Stimulated activated CD8-positive, alpha-beta memory T cell treated with anti-CD3 and anti-CD28 coated beads, Interleukin-7, amount 100 ng/mL, for 4 hours (primary cell): ENCODE data around the gene CENATAC.
"Not testable (repeated sequence)": the region's sequence is repeated elsewhere in the genome, so short reads cannot be mapped to it uniquely, and the experiment has no call there.

Experiments used
- DNase-seq, 2 donors: peaks; one replicate each; pipeline ENCODE4 v3.0.0-alpha.2; 2020; ENCODE audit warnings: low read depth in 2 of 2

CENATAC gene

DNA sequence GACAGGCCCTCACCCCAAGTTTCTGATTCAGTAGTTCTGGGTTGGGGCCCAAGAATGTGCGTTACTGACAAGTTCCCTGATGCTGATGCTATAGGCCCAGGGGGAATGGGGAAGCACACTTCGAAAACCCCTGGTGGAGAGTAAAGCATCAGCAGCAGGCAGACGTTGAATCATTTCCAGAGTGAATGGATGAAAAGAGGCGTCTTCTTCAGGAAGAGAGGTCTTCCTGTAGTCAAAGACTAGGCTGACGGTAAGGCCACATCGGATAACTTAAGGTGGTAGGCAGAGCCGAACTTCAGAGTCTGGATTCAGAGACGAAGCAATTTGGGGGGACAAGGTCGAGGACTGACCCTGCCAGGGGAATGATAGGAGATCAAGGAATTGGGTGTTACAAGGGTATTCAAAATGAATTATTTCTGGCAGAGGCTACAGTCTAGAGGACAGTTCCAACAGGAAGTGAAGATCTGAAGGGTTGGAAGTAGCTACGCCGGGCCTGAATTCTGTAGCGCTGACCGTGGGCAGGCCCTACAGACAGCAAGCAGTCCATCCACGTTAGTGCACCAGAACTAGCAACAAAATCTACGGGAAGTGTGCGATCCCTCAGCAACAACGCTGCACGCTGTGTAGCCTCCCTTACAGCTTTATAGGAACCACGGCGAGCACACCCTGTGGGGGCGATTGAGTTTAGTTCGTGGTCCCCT lies 862 bp upstream of the CENATAC start:
- no peak for DNase-seq

DNA sequence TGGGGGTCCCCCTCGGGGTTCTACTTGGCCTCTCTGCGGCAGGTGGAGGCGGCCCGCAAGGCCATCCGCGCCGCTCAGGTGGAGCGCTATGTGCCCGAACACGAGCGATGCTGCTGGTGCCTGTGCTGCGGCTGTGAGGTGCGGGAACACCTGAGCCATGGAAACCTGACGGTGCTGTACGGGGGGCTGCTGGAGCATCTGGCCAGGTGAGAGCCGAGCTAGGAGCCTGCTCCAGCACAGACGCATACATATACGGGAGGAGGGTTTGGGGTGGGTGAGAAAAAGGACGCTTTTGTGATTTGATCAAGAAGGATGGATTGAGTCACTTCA lies 415 bp downstream of the CENATAC start:
- DNase-seq, result no peak

DNA sequence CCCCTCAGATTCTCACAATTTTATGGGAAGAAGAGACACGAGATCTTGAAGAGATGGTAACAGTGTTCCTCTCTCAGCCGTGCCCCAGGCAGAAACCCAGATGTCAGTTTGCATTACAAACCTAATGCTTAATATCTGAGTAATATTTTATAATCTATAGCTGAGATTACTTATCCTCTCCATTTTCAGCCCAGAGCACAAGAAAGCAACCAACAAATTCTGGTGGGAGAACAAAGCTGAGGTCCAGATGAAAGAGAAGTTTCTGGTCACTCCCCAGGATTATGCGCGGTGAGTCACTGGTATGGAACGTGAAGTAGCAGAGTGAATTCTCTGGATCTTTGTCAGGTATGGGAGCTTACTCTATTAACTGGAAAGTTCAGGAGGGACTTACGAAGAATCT lies 884 bp downstream of the CENATAC start:
- DNase-seq, result no peak

DNA sequence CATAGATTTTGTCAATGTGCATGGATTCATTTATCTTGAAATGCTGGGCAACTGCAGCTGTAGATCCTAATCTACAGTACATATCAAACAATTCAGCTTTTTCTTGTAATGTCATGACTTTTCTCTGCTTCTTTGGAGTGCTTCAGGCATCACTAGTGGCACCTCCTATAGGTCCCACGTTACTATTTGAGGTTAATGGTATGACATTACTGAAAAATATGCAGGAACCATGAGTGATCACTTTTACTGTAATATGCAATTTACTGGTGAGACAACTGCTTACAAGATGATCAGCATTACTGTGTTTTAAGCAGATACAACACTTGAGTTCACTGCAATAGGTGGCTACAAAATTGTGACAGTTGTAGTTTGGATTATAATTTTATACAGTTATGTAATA lies 3.0 kb downstream of the CENATAC start:
- DNase-seq, result no peak

DNA sequence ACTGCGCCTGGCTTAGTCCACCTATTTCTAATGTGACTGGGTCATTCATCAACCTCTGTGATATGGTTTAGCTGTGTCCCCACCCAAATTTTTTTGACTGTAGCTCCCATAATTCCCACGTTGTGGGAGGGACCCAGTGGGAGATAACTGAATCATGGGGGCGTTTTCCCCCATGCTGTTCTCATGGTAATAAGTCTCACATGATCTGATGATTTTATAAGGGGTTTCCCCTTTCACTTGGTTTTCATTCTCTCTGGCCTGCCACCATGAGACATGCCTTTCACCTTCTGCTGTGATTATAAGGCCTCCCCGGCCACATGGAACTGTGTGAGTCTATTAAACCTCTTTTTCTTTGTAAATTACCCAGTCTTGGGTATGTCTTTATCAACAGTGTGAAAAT lies 8.7 kb downstream of the CENATAC start:
- DNase-seq, result no peak

DNA sequence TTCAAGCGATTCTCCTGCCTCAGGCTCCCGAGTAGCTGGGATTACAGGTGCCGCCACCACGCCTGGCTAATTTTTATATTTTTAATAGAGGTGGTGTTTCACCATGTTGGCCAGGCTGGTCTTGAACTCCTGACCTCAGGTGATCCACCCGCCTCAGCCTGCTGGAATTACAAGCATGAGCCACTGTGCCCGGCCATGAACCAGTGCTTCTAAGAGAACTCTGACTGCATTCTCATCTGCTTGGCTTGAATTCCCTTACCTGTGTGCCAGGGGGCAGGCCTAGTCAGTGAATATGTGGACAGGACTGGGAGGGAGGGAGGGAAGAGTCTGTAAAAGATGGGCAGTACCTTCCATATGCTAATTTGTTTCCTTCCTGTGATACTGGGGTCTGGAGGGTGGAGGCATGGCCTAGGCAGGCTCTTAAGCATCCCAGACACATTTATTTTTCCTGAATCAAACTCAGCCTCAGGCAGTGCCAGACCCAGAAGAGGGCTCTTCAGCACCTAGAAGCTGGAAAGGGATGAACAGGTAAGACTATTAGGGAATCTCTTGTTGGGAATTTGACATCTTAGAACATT lies 13.6 kb downstream of the CENATAC start:
- DNase-seq, result no peak

DNA sequence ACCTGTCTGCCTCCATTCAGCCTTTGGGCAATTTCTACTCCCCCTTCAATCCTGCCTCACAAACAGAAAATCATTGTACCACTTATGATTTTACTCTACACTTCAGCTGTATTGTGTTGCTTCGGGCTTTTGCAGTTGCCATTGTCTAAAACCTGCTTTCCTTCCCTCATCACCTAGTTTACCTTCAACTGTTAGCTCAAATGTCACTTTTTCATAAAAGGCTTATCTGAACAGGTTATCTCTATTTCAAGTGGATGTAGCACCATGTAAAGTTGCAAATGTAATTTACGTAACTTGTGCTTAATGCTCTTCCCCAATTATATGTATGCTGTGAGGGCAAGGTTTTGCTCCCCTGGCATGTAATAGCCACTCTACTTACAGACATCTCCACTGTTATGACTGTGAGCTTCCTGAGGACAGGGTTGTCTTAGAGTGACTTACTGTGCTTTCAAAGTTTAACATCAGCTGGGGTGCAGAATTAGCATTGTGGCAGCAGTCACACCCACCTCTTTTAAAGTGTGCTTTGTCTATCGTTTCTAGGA lies 14.8 kb downstream of the CENATAC start:
- DNase-seq, result no peak

DNA sequence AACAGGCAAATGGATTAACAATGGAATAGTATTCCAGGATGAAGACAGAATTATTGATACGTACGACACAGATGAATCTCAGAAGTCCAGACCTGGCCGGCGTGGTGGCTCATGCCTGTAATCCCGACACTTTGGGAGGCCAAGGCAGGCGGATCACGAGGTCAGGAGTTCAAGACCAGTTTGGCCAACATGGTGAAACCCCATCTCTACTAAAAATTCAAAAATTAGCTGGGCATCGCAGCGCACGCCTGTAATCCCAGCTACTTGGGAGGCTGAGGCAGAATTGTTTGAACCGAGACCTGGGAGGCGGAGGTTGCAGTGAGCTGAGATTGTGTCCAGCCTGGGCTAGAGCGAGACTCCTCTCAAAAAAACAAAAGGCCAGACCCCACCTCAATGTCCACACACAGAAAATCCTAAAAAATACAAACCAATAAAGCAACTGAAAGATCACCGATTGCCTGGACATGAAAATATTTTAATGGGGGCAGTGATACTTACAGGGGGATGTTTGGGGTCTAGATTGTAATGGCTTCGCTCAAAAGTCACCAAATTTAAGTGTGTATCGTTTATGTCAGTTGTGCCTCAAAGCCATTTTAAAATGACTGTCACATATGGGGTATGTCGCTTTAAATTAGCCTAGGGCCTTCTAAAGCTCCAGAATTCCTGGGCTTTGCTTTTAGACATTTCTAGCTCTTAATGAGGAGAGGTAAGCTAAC lies 16.4 kb downstream of the CENATAC start:
- DNase-seq, result no peak

DNA sequence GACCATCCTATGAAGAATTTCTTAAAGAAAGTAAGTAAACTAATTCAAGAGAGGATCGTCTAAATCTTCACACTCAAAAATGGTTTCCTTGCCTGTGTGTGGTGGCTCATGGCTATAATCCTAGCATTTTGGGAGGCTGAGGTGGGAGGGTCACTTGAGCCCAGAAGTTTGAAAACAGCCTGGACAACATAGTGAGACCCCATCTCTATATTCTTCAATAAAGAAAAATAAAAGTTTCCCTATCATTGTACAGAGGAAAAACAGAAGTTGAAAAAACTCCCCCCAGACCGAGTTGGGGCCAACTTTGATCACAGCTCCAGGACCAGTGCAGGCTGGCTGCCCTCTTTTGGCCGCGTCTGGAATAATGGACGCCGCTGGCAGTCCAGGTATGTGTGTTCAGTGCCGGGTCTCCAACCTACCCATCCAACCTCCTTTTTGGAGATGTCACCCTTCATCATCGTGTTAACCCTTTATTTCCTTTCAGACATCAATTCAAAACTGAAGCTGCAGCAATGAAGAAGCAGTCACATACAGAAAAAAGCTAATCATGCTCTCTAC lies 17.2 kb downstream of the CENATAC start:
- DNase-seq, result no peak

DNA sequence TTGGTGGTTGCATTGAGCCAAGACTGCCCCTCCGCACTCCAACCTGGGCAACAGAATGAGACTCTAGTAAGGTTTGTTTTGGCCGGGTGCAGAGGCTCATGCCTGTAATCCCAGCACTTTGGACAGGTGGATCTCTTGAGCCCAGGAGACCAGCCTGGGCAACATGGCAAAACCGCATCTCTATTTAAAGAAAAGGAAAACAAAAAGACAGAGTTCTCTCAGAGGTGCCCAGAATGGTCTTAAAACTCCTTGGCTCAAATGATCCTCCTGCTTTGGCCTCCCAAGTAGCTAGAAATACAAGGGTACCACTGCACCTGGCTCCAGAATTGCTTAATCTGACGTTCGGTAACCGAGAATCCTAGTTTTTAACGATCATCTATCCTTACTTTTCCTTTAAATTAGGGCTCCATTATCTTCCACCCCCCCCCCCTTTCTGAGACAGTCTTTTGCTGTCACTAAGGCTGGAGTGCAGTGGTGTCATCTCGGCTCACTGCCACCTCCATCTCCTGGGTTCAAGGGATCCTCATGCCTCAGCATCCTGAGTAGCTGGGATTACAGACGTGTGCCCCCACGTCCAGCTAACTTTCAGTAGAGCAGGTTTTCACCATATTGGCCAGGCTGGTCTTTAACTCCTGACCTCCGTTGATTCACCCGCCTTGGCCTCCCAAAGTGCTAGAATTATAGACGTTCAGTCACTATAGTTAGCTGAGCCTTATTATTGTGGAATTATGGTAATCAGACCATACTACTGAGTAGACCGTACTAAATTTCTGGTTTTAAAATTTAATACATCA lies 18.5 kb downstream of the CENATAC start:
- no peak for DNase-seq

DNA sequence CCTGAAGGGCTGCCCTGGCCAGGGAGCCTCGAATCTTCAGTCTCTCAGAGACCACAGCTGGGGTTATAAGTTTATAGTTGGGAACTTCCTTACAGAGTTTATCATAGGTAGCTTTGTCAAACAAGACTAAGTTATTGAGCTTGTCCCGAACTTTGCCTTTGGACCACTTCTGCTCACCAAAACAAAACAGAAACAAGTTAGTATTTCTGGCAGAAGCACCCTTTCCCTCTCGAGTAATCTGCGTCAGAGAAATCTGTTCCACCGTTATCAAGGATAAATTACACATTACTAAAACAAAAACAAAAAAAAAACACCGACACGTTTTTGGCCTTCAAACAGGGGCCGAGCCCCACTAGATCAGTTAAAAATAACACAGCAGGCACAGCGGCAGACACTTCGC lies 19.4 kb downstream of the CENATAC start:
- DNase-seq, result not testable (repeated sequence)

DNA sequence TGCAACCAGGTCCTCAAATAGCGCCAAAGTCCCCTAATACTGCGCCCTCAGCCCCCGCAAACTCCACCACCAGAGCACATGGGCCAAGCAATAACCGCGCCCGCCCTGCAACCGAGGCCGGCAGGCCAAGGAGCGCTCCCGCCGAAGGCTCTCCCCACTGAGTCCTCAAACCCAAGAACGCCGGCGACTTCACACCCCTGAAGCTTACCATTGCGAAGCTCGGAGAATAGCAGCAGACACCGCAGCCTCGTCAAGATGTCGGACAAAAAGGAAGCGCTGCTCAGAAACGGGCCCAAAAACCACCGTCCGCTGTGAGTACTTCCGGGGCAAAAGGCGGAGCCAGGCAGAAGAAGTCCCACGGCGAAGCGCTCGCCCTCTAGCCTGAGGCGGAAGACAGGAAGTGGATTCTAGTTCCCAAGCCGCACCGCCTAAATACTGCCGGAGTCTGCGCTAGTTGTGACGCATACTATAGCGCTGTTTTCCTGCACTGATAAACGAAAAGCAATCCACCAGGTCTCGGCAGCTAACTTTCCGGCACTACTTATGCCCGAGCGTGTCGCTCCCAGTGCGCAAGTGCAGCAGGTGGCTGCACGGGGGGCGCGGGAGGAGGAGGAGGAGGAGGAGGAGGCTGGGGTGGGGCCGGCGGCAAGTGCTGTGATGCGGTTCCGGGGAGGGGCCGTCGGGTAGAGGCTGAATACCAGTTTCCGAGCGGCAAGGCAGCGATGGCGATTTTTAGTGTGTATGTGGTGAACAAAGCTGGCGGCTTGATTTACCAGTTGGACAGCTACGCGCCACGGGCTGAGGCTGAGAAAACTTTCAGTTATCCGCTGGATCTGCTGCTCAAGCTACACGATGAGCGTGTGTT lies 20.4 kb downstream of the CENATAC start, which contains the start of the genes RPS25 and TRAPPC4:
TSS of gene RPS25 (minus strand) at position 270 of the 865 bp plus-strand sequence. CDS start at position 211, 59 bp downstream.
TSS of gene TRAPPC4 (plus strand) at position 693 of the 865 bp plus-strand sequence. CDS start at position 723, 30 bp downstream.
- peak; percentile 91 to 92 for DNase-seq

DNA sequence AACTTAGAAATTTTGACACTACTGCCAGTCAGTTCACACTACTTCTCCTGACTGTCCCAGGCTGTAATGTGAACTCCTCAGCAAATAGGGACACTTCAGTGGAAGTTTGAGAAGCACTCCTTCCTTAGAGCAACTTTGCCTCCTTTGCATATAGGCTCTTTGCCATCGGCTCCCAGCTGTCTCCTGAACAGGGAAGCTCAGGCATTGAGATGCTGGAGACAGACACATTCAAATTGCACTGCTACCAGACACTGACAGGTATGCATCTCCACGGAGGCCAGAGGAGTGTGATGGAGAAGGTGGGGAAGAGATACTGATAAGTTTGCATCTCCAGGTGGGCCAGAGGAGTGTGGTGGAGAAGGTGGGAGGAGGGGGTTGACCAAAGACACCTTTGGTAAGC lies 22.1 kb downstream of the CENATAC start:
- DNase-seq, result no peak

DNA sequence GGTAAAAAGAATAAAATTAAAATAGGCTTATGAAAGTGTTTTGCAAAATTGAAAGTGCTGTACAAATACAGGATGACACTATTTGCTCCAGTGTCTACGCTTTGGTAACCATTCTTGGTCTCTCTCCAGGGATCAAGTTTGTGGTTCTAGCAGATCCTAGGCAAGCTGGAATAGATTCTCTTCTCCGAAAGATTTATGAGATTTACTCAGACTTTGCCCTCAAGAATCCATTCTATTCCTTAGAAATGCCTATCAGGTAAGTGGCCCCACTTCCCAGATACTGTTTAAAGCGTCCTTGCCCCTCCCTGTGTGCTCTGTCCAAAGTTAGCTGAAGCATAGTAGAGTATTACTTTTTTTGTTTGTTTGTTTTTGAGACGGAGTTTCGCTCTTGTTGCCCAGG lies 23.7 kb downstream of the CENATAC start:
- DNase-seq, result no peak

DNA sequence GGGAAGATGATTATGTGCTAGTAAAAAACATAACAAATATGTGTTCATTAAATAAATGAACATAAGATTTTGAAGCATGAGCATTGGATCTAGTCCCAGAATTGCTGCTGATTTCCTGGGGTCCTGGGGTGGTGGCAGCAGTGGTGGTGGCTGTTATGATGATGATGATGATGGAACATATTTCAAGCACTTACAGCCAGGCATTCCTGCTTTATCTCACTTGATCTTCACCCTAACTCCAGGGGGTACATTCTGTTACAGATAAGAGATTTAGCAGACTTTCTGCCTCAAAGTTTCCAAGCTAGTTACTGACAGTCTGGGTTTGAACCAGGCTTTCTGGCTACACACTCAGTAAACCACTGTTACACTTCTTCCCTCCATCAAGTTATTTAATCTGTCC lies 25.8 kb downstream of the CENATAC start:
- DNase-seq, result no peak

DNA sequence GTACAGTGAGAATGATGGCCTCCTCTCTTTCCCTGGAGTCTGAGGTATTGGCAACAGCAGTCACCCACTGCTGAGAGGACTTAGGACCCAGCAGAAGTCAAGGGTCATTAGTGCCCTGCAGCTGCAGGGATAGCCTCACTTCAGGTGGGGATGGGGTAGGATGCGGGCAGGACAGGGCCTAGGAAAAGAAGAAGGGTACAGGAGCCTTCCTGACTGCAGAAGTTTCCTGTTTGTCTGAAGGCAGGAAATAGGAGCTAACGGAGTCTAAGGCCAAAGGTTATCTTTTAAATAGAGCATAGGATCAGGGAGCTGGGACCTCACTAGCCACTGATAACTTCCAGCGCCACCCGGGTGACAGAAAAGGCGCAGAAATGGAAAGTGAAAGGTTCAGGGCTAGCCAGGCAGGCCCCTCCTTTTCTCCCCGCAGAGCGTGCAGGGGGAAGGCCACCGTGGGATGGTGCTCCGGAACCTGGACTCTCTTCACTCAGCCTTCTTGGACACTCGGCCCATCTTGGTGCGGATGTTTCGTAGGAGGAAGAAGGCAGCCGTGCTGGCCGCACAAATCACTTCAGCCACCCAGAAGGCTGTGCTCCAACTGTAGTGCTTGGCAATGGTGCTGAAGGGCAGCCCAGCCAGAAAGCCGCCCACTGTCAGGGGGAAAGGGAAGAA lies 26.6 kb downstream of the CENATAC start:
- no peak for DNase-seq

DNA sequence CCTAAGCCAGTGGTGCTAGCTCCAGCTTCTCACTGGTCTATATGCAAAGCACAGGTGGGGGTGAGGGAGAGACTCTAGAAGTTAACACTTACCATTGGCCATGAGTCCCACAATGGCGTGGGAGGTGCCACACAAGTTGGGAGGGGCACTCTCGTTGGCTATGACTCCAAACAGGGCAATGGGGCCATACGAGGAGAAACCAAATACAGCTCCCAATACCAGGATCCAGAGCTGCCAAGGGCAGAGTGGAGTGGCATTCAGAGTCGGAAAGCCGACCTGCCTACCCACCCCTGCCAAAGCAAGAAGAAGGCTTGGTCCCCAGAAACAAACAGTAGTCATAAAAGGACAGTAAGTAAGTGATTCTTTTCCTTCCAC lies 27.1 kb downstream of the CENATAC start:
- no peak for DNase-seq

DNA sequence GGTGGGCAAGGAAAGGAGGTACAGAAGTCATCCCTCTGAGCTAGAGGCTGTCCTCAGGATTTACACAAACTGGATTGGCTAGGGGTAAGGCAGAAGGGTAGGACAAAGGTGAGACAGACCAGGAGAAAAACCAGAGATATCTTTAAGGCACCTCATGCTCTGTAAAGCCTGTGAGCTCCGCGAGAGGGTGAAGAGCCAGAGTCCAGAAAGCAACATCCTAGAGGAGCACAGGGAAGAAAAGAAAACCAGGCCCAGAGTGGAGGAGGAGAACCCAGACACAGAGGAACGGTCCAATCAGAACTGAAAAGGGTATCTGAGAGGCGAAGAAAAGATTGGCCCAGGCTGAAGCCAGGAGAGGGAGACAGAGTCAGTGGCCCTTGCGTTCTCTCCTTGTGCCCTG lies 27.6 kb downstream of the CENATAC start:
- no peak for DNase-seq

DNA sequence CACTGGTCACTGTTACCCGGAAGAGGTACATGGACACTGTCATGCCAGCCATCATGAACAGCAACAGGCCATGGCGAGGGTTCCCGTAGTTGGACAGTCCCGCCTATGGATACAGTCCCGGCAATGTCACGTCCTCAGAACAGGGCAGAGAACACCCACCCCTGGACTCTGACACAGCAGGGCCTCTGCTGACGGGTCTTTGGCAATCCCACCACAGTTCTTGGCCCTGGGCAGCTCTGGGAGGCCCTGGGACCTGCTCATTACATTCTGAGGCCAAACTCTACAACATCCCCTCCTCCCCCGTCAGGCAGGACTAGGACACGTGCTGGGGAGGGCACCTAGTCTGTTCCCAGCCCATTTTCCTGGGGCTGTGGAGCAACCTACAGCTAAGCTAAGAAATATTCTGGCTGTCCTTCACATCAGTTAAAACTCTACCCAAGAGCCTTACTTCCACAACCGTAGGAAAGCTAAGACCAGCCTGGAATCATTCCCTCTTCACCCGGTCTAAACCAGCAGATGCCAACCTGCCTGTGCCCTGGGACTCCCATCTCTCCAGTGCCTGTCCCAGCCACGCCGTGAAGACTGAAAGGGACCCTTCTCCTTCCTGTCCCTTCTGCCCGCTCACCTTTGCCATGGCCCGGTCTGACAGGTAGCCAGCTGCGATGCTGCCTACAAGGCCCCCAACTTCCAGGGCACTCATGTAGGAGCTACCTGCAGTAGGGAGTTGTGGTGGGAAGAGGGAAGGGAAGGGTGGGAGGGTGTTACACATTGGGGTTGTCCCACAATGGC lies 28.2 kb downstream of the CENATAC start:
- no peak for DNase-seq
